ENCODE results near the gene PDIA5.
"Not testable (repeated sequence)": the region's sequence is repeated elsewhere in the genome, so short reads cannot be mapped to it uniquely, and the experiment has no call there.

PDIA5 gene

GRCh38 chr3:123151853-123152420 lies 85.1 kb downstream of the PDIA5 start:
- not testable (repeated sequence) for DNase-seq

DNA sequence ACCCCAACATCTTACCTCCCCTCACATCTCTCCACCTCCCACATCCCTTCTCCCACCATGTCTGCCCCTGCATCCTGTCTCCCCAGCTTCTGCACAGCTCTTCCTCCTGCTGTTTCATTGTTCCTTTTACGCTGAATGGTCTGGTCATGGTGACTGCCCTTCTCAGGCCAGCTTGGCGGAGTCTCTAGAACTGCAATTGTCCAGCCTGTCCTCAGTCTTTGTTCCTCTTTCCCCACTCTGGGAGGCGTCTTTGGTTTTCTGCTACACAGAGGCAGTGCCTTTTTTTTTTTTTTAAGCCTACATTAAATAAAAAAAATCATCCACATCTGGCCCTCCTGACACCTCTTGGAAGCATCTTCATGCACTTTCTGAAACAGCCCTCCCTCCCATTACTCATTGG lies 85.9 kb downstream of the PDIA5 start:
- no peak for DNase-seq

- DNase-seq: no peak
These were observed 86.5 kb downstream of the PDIA5 start for GRCh38 chr3:123153125-123154019.

GRCh38 chr3:123154020-123154985 lies 87.5 kb downstream of the PDIA5 start:
- no peak for DNase-seq

DNA sequence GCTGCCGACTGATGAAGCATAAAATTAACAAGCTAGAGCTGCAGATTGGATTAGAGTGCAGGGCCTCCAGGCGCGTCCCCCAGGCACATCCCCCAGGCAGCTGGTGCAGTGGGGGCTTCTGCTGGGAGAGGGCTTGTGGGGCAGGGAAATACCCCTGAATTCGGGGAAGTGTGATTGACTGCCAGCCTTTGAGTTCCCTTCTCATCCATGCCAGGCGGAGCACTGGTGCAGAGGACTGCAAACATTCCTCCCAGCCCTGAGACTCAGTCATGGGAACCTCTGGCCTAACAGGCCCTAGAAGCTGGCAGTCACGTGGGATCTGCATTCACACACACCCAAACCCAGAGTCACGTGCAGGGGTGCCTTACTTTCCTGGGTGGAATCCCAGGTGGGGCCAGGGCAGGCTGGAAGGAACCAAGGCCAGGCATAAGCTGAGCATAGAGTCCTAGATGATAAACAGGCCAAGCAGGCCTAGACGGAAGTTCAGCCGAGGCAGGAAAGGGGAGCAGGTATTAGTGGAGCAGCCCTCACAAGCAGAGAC lies 88.7 kb downstream of the PDIA5 start:
- DNase-seq: peak; percentile 58

- DNase-seq: no peak
These were observed 89.6 kb downstream of the PDIA5 start for GRCh38 chr3:123156276-123156995.

GRCh38 chr3:123157209-123157597 lies 90.4 kb downstream of the PDIA5 start:
- no peak for DNase-seq

GRCh38 chr3:123157598-123158287 lies 90.9 kb downstream of the PDIA5 start:
- DNase-seq: no peak

- no peak for DNase-seq
These were observed 91.5 kb downstream of the PDIA5 start for GRCh38 chr3:123158330-123158729.

- no peak for DNase-seq
These were observed 92.1 kb downstream of the PDIA5 start for GRCh38 chr3:123158899-123159390.

DNA sequence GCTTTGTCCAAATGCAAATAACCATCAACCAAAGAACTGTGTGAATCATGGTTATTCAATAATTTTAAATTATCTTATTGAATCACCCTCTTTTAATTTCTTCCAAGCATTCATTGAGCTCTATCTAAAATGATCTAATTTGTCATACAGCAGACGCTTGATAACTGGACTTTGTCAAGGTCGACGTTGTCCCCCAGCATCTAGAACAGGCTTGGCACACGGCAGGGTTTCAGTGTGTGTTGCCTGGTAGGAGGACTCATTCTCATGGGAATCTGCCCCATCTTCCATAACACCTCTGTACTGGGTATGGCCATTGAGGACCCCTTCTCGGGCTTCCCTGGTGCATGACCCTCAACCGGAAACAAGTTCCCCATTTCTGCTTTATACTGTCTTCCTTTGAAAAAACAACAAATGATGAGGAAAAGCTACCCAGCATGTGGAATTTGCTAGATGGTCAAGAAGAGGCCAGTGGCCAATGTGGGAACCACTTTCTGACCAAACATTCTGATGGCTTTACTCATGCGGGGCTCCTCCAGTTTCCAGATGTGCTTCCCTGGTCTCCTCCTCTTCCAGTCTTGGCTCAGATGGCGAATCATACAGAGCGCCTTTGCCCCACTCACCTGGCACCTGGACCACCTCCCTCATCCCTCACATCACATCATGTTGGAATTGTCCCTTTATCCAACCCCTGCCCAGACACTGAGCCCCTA lies 93.3 kb downstream of the PDIA5 start:
- DNase-seq: no peak

DNA sequence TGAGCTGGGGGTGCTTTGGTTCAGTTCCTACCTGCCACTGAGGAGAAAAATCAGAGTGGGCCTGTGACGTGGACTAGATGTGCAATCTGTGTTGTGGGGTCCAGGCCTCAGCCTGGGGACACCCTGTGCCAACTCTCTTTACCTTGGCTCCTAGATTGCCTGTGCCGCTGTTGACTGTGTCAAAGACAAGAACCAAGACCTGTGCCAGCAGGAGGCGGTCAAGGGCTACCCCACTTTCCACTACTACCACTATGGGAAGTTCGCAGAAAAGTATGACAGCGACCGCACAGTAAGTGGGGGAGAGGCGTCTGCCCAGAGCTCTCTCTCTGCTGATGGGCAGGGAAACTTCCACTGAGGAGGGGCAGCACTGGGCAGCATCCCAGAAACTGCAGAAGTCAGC lies 94.3 kb downstream of the PDIA5 start:
- no peak for DNase-seq

- no peak for DNase-seq
These were observed 96.3 kb downstream of the PDIA5 start for GRCh38 chr3:123163141-123163540.

DNA sequence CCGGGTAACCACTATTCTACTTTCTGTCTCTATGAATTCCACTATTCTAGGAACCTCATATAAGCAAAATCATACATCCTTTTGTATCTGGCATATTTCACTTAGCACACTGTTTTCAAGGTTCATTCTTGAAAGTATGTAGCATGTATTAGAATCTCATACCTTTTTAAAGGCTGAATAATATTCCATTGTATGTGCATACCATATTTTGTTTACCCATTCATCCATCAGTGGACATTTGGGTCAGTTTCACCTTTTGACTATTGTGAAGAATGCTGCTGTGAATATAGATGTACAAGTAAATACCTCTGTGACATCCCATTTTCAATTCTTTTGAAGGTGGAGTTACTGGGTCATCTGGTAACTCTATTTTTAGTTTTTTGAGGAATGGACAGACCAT lies 98.3 kb downstream of the PDIA5 start:
- DNase-seq: no peak

DNA sequence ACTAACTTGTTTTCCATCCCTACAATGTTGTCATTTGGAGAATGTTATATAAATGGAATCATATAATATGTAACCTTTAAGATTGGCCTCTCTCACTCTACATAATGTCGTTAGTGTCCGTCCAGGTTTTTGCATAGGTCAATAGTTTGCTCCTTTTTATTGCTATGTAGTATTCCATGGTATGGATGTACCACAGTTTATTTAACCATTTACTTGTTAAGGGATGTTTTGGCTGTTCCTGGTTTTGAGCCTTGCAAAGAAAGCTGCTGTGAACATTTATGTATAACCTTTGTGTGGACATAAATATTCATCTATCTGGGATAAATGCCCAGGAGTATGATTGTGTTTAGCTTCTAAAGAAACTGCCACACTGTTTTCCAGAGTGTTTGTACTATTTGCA lies 100.9 kb downstream of the PDIA5 start:
- DNase-seq: no peak

DNA sequence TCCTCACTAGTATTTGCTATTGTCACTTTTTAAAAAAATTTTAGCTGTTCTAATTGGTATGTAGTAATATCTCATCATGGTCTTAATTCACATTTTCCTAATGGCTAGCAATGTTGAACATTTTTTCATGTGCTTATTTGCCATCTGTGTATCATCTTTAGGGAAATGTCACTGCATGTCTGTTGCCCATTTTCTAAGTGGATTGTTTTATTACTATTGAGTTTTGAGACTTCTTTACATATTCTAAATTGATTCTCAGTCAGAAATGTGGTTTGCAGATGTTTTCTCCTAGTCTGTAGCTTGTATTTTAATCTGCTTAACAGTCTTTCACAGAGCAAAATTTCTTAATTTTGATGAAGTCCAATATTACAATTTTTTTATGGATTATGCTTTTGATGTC lies 101.3 kb downstream of the PDIA5 start:
- no peak for DNase-seq

- DNase-seq: no peak
These were observed 101.8 kb downstream of the PDIA5 start for GRCh38 chr3:123168605-123169004.

DNA sequence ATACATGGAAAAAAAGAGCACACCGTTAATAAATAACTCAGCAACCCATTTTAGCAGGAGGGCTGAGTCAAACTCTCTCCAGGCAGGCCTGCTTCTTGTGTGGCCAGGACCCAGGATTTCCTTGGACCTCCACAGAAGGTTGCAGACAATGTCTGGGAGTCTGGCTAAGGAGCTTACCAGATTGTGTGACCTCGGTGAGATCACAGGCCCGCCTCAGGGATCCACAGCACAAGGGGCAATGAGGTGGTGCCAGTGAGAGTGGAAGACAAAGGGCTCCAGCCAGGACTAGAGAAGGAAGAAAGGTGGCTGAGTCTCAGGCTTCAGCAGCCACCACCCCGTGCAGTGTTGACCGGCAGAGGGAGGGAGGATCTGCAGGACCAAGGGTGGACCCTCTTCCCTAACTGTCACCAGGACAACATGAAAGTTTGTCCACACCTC lies 102.7 kb downstream of the PDIA5 start:
- no peak for DNase-seq

DNA sequence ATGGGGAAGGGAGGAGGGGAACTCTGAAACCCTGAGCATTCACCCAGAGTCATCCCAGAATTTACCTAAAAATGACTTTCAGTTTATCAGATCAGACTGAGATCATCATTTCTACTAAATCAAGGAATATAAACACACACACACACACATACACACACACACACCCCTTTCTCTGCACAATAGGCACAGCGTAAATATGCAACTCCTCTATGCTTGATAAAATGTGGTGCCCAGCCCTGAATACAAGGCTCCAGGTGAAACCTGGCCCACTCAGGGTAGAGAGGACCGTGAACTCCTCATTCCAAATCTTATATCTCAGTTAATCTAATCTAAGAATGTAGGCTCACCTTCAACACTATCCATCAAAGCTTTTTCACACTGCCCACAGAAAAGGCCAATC lies 103.1 kb downstream of the PDIA5 start:
- DNase-seq: no peak

DNA sequence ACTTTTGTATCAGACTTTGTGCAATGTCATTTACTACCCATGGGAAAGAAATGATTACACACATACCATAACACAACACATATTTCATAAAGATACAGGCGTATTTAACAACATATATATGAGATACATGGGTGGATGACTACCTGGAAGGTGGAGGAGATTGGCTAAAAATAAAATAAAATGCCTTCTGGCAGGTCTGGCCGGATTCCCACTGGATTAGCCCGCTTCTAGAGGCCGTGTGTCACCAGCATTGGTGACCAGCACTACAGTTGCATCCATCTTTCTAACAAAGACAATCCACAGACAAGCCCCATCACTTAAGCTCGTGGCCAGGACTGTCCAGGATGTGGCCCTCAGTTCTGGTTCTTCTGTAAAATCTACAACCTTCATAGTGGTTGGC lies 114.0 kb downstream of the PDIA5 start:
- DNase-seq: no peak

DNA sequence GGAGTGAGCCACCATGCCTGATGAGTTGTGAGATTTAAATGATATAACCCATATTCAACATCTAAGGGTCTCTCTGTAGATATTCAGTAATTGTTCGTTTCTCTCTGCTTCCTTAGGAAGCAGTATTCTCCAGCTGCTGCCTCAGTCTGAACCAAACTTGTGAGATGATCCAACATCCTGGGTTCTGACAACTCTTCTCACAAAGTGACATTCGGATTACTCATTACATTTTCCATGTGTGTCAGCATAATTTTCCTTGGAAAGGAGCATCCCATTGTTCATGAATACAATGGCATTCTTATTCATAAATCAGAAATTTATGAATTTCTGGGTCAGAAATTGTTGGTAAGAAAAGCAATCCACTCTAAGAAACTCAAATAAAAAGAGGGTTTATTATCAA lies 119.9 kb downstream of the PDIA5 start:
- no peak for DNase-seq
